ENCODE measurements around the gene ATXN10. TPM values are rescaled to one million over a fixed set of nuclear protein-coding genes. Genes with fewer than 3 reads are reported as not detected.

ATXN10 gene
- total RNA-seq, 2 experiments from 2014 or later: 114 to 121 TPM

- Mint-ChIP-seq H3K9me3 (peaks cover 2% of the 10 kb centered on the region), H3K4me3 (no peak overlapping the region), H3K36me3 (ENCODE audit: low read depth) (peaks cover 21% of the 10 kb centered on the region), H3K27me3 (no peaks in the 10 kb centered on the region), H3K27ac (no peak overlapping the region), H3K4me1 (ENCODE audit: low read depth) (no peaks in the 10 kb centered on the region)
- POLR2A ChIA-PET: no interaction called here
- DNase-seq (no peak), ATAC-seq (no peak)
- CTCF ChIA-PET: interaction anchor here (0.7 kb wide), 1 partner anchor 61 kb away, joined by 3 read pairs; no protein-coding TSS in a partner anchor
- no peak for TF ChIP-seq CTCF (IDR thresholded peaks at IDR 0.05)
- intact Hi-C loops (cut with micrococcal nuclease): no loop called here
Measured at GRCh38 chr22:45802054-45802453, 130.4 kb downstream of the ATXN10 start.

DNA sequence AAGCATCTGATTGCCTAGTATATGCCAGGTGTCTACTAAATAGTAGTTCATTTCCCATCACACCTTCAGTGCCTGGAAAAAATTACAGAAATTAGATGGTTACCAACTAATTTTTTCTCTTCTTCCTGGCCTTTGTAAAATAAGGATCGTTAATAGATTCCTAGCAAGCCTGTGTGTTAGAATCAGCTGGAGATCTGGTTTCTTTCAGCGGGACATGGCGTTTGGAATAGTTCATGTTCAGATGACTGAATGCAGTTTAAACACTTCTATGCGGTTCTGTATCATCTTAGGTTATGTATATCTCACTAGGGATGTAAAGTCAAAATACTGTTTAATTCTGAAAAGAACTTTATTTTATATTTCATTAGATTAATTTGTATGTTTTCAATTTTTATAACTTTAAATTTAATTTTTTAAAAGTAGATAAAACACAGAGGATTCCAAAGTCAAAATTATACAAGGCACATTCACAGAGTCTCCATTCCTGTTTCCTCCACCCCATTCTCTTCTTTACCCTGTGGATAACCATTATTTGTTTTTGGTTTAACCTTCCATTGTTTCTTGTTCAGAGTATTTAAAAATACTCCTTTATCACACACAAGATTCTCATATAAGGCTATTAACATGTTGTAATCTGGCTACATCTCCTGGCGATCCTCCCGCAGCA is 132.8 kb downstream of the ATXN10 start:
- DNase-seq (no peak), ATAC-seq (no peak)
- intact Hi-C loops (cut with micrococcal nuclease): no loop called here
- no peaks in the 10 kb centered on the region for H3K4me1 Mint-ChIP-seq (ENCODE audit: low read depth)
- no peaks in the 10 kb centered on the region for H3K27me3 Mint-ChIP-seq
- CTCF ChIA-PET: interaction anchor here (1.4 kb wide), 1 partner anchor 8 kb away, joined by 3 read pairs; no protein-coding TSS in a partner anchor
- no peak overlapping the region for H3K4me3 Mint-ChIP-seq
- POLR2A ChIA-PET: interaction anchor here (1.1 kb wide), 1 partner anchor 14 kb away, joined by 3 read pairs; no protein-coding TSS in a partner anchor
- H3K27ac Mint-ChIP-seq: no peak overlapping the region
- no peak for TF ChIP-seq CTCF (IDR thresholded peaks at IDR 0.05)
- H3K9me3 Mint-ChIP-seq: no peaks in the 10 kb centered on the region
- peaks cover 19% of the 10 kb centered on the region for H3K36me3 Mint-ChIP-seq (ENCODE audit: low read depth)

DNA sequence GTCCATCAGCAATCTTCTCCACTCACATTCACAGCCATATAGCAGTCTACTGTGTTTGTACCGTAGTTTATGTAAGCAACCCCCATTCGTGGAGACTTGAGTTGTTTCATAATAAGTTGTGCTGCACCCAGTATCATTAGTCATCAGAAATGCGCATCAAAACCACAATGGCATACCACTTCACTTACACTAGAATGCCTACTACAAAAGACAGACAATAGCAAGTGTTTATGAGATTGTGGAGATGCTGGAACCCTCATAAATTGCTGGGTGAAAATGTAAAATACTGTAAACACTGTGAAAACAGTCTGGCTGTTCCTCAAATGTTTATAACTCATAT is 133.3 kb downstream of the ATXN10 start:
- POLR2A ChIA-PET: no interaction called here
- ATAC-seq (no peak), DNase-seq (no peak)
- CTCF ChIA-PET: no interaction called here
- Mint-ChIP-seq H3K4me3 (no peak overlapping the region), H3K4me1 (ENCODE audit: low read depth) (no peaks in the 10 kb centered on the region), H3K27ac (no peak overlapping the region), H3K9me3 (no peaks in the 10 kb centered on the region), H3K27me3 (no peaks in the 10 kb centered on the region), H3K36me3 (ENCODE audit: low read depth) (peaks cover 19% of the 10 kb centered on the region)
- intact Hi-C loops (cut with micrococcal nuclease): no loop called here
- no peak for TF ChIP-seq CTCF (IDR thresholded peaks at IDR 0.05)

DNA sequence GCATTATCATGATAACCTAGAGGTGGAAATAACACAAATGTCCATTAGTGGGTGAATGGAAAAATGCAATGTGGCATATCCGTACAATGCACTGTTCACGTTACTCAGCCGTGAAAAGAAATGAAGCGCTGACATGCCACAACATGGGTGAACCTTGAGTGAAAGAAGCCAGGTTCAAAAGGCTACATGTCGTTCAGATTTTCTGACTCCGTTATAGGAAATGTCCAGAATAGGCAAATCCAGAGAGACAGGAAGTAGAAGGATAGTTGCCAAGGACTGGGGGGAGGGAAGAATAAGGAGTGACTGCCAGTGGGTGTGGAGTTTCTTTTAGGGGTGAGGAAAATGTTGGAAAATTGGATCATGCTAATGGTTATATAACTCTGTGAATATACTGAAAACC is 133.8 kb downstream of the ATXN10 start:
- DNase-seq (no peak), ATAC-seq (no peak)
- POLR2A ChIA-PET: no interaction called here
- intact Hi-C loops (cut with micrococcal nuclease): no loop called here
- Mint-ChIP-seq H3K36me3 (ENCODE audit: low read depth) (peaks cover 15% of the 10 kb centered on the region), H3K27me3 (no peaks in the 10 kb centered on the region), H3K4me3 (no peak overlapping the region), H3K4me1 (ENCODE audit: low read depth) (no peaks in the 10 kb centered on the region), H3K9me3 (no peaks in the 10 kb centered on the region), H3K27ac (no peak overlapping the region)
- TF ChIP-seq CTCF (IDR thresholded peaks at IDR 0.05): no peak
- CTCF ChIA-PET: no interaction called here

- no peak for DNase-seq
- Mint-ChIP-seq H3K4me3 (no peak overlapping the region), H3K9me3 (no peaks in the 10 kb centered on the region), H3K27me3 (no peaks in the 10 kb centered on the region), H3K4me1 (ENCODE audit: low read depth) (no peaks in the 10 kb centered on the region), H3K36me3 (ENCODE audit: low read depth) (peaks cover 16% of the 10 kb centered on the region), H3K27ac (no peak overlapping the region)
- intact Hi-C loops (cut with micrococcal nuclease): no loop called here
- TF ChIP-seq CTCF (IDR thresholded peaks at IDR 0.05): no peak
- CTCF ChIA-PET: interaction anchor here (1.0 kb wide), 1 partner anchor 56 kb away, joined by 3 read pairs; no protein-coding TSS in a partner anchor
- POLR2A ChIA-PET: interaction anchor here (0.6 kb wide), 1 partner anchor 69 kb away, joined by 3 read pairs; no protein-coding TSS in a partner anchor
- no peak for ATAC-seq
Measured at GRCh38 chr22:45807156-45807915, 135.7 kb downstream of the ATXN10 start.

Data from activated CD8-positive, alpha-beta T cell treated with anti-CD3 and anti-CD28 coated beads for 36 hours (primary cell).